Keratinocyte (primary cell): ENCODE data around the gene CDK8.

Source experiments
- EZH2 ChIP-seq: IDR thresholded peaks from one replicate; pipeline ENCODE4 v1.6.1; 2012; ENCODE audit warnings: inconsistent platforms, mild to moderate bottlenecking, low read length, moderate library complexity
- TF ChIP-seq, protein P1 (sequence below), 3 experiments: IDR thresholded peaks in 1 of 3; conservative IDR thresholded peaks in 1 of 3; optimal IDR thresholded peaks in 1 of 3; 2 replicates in 2 of 3; 3 replicates in 1 of 3; pipeline versions ENCODE3 to v1.5.1; 2011; ENCODE audit warnings: low read length in 3 of 3, mild to moderate bottlenecking in 3 of 3, moderate library complexity in 2 of 3, control low read depth in 1 of 3, inconsistent platforms in 1 of 3; ENCODE audit not compliant: insufficient read depth in 2 of 3; ENCODE audit errors: extremely low read depth in 1 of 3

DNA sequence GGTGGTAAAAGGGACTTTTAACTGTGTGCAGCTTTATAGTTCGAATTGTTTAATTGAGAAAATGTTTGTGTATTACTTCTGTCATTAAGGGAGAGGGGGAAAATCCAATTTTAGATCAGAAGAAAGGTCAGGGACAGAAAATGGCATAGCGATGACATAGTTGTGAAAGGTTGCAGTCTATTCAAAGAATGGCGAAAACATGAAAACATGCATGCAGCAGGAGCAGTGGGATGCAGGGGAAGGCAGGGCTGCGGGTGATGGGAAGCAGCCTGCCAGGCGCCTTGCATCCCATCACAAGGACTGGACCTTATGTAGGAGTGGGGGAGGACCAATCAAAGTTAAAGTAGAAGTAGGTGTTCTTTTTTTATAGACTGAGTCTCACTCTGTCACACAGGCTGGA lies 125.9 kb downstream of the CDK8 start:
- no peak for TF ChIP-seq EZH2
- TF ChIP-seq, protein P1, sequence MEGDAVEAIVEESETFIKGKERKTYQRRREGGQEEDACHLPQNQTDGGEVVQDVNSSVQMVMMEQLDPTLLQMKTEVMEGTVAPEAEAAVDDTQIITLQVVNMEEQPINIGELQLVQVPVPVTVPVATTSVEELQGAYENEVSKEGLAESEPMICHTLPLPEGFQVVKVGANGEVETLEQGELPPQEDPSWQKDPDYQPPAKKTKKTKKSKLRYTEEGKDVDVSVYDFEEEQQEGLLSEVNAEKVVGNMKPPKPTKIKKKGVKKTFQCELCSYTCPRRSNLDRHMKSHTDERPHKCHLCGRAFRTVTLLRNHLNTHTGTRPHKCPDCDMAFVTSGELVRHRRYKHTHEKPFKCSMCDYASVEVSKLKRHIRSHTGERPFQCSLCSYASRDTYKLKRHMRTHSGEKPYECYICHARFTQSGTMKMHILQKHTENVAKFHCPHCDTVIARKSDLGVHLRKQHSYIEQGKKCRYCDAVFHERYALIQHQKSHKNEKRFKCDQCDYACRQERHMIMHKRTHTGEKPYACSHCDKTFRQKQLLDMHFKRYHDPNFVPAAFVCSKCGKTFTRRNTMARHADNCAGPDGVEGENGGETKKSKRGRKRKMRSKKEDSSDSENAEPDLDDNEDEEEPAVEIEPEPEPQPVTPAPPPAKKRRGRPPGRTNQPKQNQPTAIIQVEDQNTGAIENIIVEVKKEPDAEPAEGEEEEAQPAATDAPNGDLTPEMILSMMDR (optimal IDR thresholded peaks at IDR 0.05 in 1 of 3, IDR thresholded peaks at IDR 0.05 in 1 of 3, conservative IDR thresholded peaks at IDR 0.05 in 1 of 3; ENCODE audit: extremely low read depth in 1 of 3, insufficient read depth in 2 of 3, low read length in 3 of 3) = no peak
